H1 (cell line): ENCODE measurements around the gene DOK3. TPM values are rescaled to one million over a fixed set of nuclear protein-coding genes. Genes with fewer than 3 reads are reported as not detected.

Experiments used
- ATF2 ChIP-seq: IDR thresholded peaks from 2 replicates; pipeline ENCODE4 v1.6.1; 2012; ENCODE audit warnings: low read length, inconsistent platforms
- CEBPB ChIP-seq: IDR thresholded peaks from 2 replicates; pipeline ENCODE4 v1.6.1; 2012; ENCODE audit warnings: low read depth, low read length
- CREB1 ChIP-seq: IDR thresholded peaks from 2 replicates; pipeline ENCODE4 v1.6.1; 2012; ENCODE audit warnings: inconsistent platforms
- CTCF ChIP-seq, 3 experiments: IDR thresholded peaks; 1 replicate in 2 of 3; 2 replicates in 1 of 3; pipeline versions ENCODE4 v1.5.1 to v1.6.1; 2011; ENCODE audit warnings: low read length in 3 of 3, mild to moderate bottlenecking in 3 of 3, inconsistent platforms in 2 of 3, low read depth in 1 of 3, moderate library complexity in 1 of 3; ENCODE audit not compliant: insufficient read depth in 1 of 3; ENCODE audit errors: control extremely low read depth in 1 of 3
- FOSL1 ChIP-seq: IDR thresholded peaks from 2 replicates; pipeline ENCODE4 v1.6.1; 2011; ENCODE audit warnings: mild to moderate bottlenecking, low read depth, low read length, moderate library complexity; ENCODE audit not compliant: insufficient read depth
- SIN3A ChIP-seq, 2 experiments: IDR thresholded peaks in 1 of 2; conservative IDR thresholded peaks in 1 of 2; 2 replicates each; pipeline ENCODE4 v1.6.1; 2011 to 2012; ENCODE audit warnings: low read length in 2 of 2, improper control_type of control experiment in 1 of 2, low read depth in 1 of 2, mild to moderate bottlenecking in 1 of 2
- SP1 ChIP-seq: IDR thresholded peaks from 2 replicates; pipeline ENCODE4 v1.6.1; 2011; ENCODE audit warnings: low read depth, low read length
- TAF1 ChIP-seq: IDR thresholded peaks from 2 replicates; pipeline ENCODE4 v1.6.1; 2011; ENCODE audit warnings: mild to moderate bottlenecking, low read depth, low read length
- polyA plus RNA-seq, 7 experiments: library from polyadenylated mRNA; depleted of rRNA in 3 of 7; stranded (reverse) in 5 of 7; unstranded in 2 of 7; fragments of >200 nt in 5 of 7; fragments of 200-250 nt in 2 of 7; gene quantifications; 1 replicate in 5 of 7; 2 replicates in 1 of 7; 4 replicates in 1 of 7; pipeline versions ENCODE4 v1.2.1 to v1.2.3, GENCODE V29; 2011 to 2013; ENCODE audit warnings: missing spikeins in 2 of 7, mixed read lengths in 2 of 7
- total RNA-seq: library from RNA; stranded (reverse); fragmentation: NEBNext Ultra II Directional; extraction: Animal tissue kit (Norgen Biotek cat#: 25700); gene quantifications from 2 replicates; pipeline ENCODE4 v1.2.1, GENCODE V29; 2021

DOK3 gene
- total and polyA plus RNA-seq, 2 of the 8 experiments (the other 6 are each of a cell fraction or from before 2014, with no cell fraction given), result 4.2 to 6.4 TPM

- no peak for TF ChIP-seq ATF2
- no peak for TF ChIP-seq SIN3A (conservative IDR thresholded peaks at IDR 0.05 in 1 of 2, IDR thresholded peaks at IDR 0.05 in 1 of 2; ENCODE audit: low read depth in 1 of 2, low read length in 2 of 2)
- no peak for TF ChIP-seq SP1
- no peak for TF ChIP-seq FOSL1
- no peak for TF ChIP-seq TAF1
- TF ChIP-seq CREB1, result no peak
- no peak for TF ChIP-seq CEBPB
- TF ChIP-seq CTCF (IDR thresholded peaks at IDR 0.05; ENCODE audit: control extremely low read depth in 1 of 3, insufficient read depth in 1 of 3, low read depth in 1 of 3, low read length in 3 of 3), result no peak
These were observed 31.7 kb downstream of the DOK3 start (continued) for GRCh38 chr5:177477701-177478477.
